MM.1S (cell line): Measurements from ENCODE around the gene SSUH2.

Experiments
- DNase-seq: peaks from one replicate; pipeline ENCODE4 v3.0.0-alpha.2; 2015
- H2AFZ ChIP-seq: fragments of 300-600 bp; sonication (generic); 2 replicates; pipeline ENCODE4 v1.6.0; 2016; ENCODE audit warnings: antibody characterized with exemption, low read length
- H3F3A ChIP-seq: fragments of 300-600 bp; sonication (generic); 2 replicates; pipeline ENCODE4 v1.6.1; 2016; ENCODE audit warnings: mild to moderate bottlenecking, antibody characterized with exemption, low read length, moderate library complexity, mixed read lengths; ENCODE audit not compliant: insufficient read depth
- H3K27ac ChIP-seq: fragments of 300-600 bp; sonication (generic); 2 replicates; pipeline ENCODE4 v1.5.1; 2016; ENCODE audit warnings: mild to moderate bottlenecking, low read length
- H3K27me3 ChIP-seq: fragments of 300-600 bp; sonication (generic); replicated peaks from 2 replicates; pipeline ENCODE4 v1.6.0; 2016; ENCODE audit warnings: low read length; ENCODE audit not compliant: insufficient read depth
- H3K36me3 ChIP-seq: fragments of 300-600 bp; sonication (generic); replicated peaks from 2 replicates; pipeline ENCODE4 v1.6.1; 2016; ENCODE audit warnings: mild to moderate bottlenecking, low read length, mixed read lengths; ENCODE audit not compliant: insufficient read depth
- H3K4me1 ChIP-seq: fragments of 300-600 bp; sonication (generic); 2 replicates; pipeline ENCODE4 v1.6.1; 2016; ENCODE audit warnings: low read length, mixed read lengths
- H3K4me2 ChIP-seq: fragments of 300-600 bp; sonication (generic); 2 replicates; pipeline ENCODE4 v1.6.0; 2016; ENCODE audit warnings: low read depth, low read length
- H3K4me3 ChIP-seq: fragments of 300-600 bp; sonication (generic); 2 replicates; pipeline ENCODE4 v1.5.1; 2016; ENCODE audit warnings: low read length, mixed read lengths
- H3K79me2 ChIP-seq: fragments of 300-600 bp; sonication (generic); 2 replicates; pipeline ENCODE4 v1.6.1; 2016; ENCODE audit warnings: mixed run types, low read length, mixed read lengths
- H3K9ac ChIP-seq: fragments of 300-600 bp; sonication (generic); 2 replicates; pipeline ENCODE4 v1.6.1; 2016; ENCODE audit warnings: low read length, mixed read lengths
- H3K9me2 ChIP-seq: fragments of 300-600 bp; sonication (generic); replicated peaks from 2 replicates; pipeline ENCODE4 v1.6.1; 2016; ENCODE audit warnings: mild to moderate bottlenecking, low read length, mixed read lengths; ENCODE audit not compliant: insufficient read depth
- H3K9me3 ChIP-seq: fragments of 300-600 bp; sonication (generic); replicated peaks from 2 replicates; pipeline ENCODE4 v1.6.1; 2016; ENCODE audit warnings: mild to moderate bottlenecking, low read length, mixed read lengths; ENCODE audit not compliant: insufficient read depth
- H4K20me1 ChIP-seq: fragments of 300-600 bp; sonication (generic); 2 replicates; pipeline ENCODE4 v1.6.1; 2016; ENCODE audit warnings: mild to moderate bottlenecking, low read length, moderate library complexity, mixed read lengths; ENCODE audit not compliant: insufficient read depth
- CTCF ChIP-seq: fragments of 300-600 bp; sonication (generic); IDR thresholded peaks from 2 replicates; pipeline ENCODE4 v1.5.1; 2016; ENCODE audit warnings: antibody characterized with exemption, low read length, mixed read lengths
- EZH2 ChIP-seq: fragments of 300-600 bp; sonication (generic); optimal IDR thresholded peaks from 2 replicates; pipeline ENCODE3; 2017; ENCODE audit warnings: low read depth, mild to moderate bottlenecking, antibody characterized with exemption, low read length, mixed read lengths
- EZH2phosphoT487 ChIP-seq: fragments of 300-600 bp; sonication (generic); IDR thresholded peaks from 2 replicates; pipeline ENCODE4 v1.6.1; 2018; ENCODE audit warnings: antibody characterized with exemption, low read length

The SSUH2 gene

GRCh38 chr3:8652324-8652987 lies 7.9 kb upstream of the SSUH2 start:
- H3K4me1 ChIP-seq: peaks cover 5% of the 10 kb centered on the region
- no peak overlapping the region for H3K4me3 ChIP-seq
- H3K36me3 ChIP-seq: no peaks in the 10 kb centered on the region
- no peaks in the 10 kb centered on the region for H4K20me1 ChIP-seq
- no peak overlapping the region for H3K9ac ChIP-seq
- peaks cover 2% of the 10 kb centered on the region for H3F3A ChIP-seq
- H3K9me3 ChIP-seq: no peaks in the 10 kb centered on the region
- no peaks in the 10 kb centered on the region for H3K27me3 ChIP-seq
- TF ChIP-seq EZH2phosphoT487 (no peak), CTCF (no peak), EZH2 (no peak)
- no peaks in the 10 kb centered on the region for H3K9me2 ChIP-seq
- no peak overlapping the region for H2AFZ ChIP-seq
- no peak overlapping the region for H3K27ac ChIP-seq
- no peaks in the 10 kb centered on the region for H3K79me2 ChIP-seq
- no peak overlapping the region for H3K4me2 ChIP-seq
- DNase-seq: no peak

GRCh38 chr3:8651418-8652323 lies 7.1 kb upstream of the SSUH2 start:
- no peaks in the 10 kb centered on the region for H4K20me1 ChIP-seq
- no peak overlapping the region for H3K4me3 ChIP-seq
- H3K4me1 ChIP-seq: no peaks in the 10 kb centered on the region
- no peak overlapping the region for H3K27ac ChIP-seq
- H3K27me3 ChIP-seq: no peaks in the 10 kb centered on the region
- no peaks in the 10 kb centered on the region for H3F3A ChIP-seq
- no peak overlapping the region for H3K9ac ChIP-seq
- H3K4me2 ChIP-seq: no peak overlapping the region
- H3K36me3 ChIP-seq: no peaks in the 10 kb centered on the region
- TF ChIP-seq CTCF: no peak
- H2AFZ ChIP-seq: no peak overlapping the region
- H3K9me2 ChIP-seq: no peaks in the 10 kb centered on the region
- no peaks in the 10 kb centered on the region for H3K79me2 ChIP-seq
- H3K9me3 ChIP-seq: no peaks in the 10 kb centered on the region
- DNase-seq: no peak

- H3K36me3 ChIP-seq: no peaks in the 10 kb centered on the region
- no peaks in the 10 kb centered on the region for H3K9me2 ChIP-seq
- no peak overlapping the region for H3K4me2 ChIP-seq
- no peak overlapping the region for H2AFZ ChIP-seq
- TF ChIP-seq CTCF (no peak), EZH2phosphoT487 (no peak), EZH2 (no peak)
- H3K4me3 ChIP-seq: no peak overlapping the region
- H3K27ac ChIP-seq: no peak overlapping the region
- H3K4me1 ChIP-seq: no peaks in the 10 kb centered on the region
- H3K9me3 ChIP-seq: no peaks in the 10 kb centered on the region
- no peaks in the 10 kb centered on the region for H4K20me1 ChIP-seq
- no peaks in the 10 kb centered on the region for H3K27me3 ChIP-seq
- DNase-seq: no peak
- no peaks in the 10 kb centered on the region for H3F3A ChIP-seq
- no peak overlapping the region for H3K9ac ChIP-seq
- H3K79me2 ChIP-seq: no peaks in the 10 kb centered on the region
These were observed 6.2 kb upstream of the SSUH2 start for GRCh38 chr3:8650583-8651416.
